Sigmoid colon (tissue), 4 donors: ENCODE measurements around the gene FAM50B.

Experiments
- EP300 ChIP-seq, 4 donors: sonication (generic); formaldehyde crosslinking; IDR thresholded peaks; one replicate each; pipeline ENCODE4 v1.6.1; 2017; ENCODE audit warnings: antibody characterized with exemption in 4 of 4
- POLR2A ChIP-seq, 2 donors: fragments of 450-650 bp; IDR thresholded peaks; one replicate each; pipeline ENCODE4 v1.6.1; 2016; ENCODE audit warnings: antibody characterized with exemption in 2 of 2, mild to moderate bottlenecking in 2 of 2, moderate library complexity in 2 of 2
- POLR2AphosphoS5 ChIP-seq, 4 donors: sonication (generic); formaldehyde crosslinking; IDR thresholded peaks; one replicate each; pipeline ENCODE4 v1.6.1; 2017; ENCODE audit warnings: antibody characterized with exemption in 4 of 4
- TF ChIP-seq, protein P1 (sequence below), 4 experiments: fragments of 450-650 bp in 3 of 4; fragments of 200-600 bp in 1 of 4; IDR thresholded peaks; one replicate each; pipeline ENCODE4 v1.5.1; 2016 to 2019; ENCODE audit warnings: antibody characterized with exemption in 4 of 4, mild to moderate bottlenecking in 3 of 4, moderate library complexity in 2 of 4

DNA sequence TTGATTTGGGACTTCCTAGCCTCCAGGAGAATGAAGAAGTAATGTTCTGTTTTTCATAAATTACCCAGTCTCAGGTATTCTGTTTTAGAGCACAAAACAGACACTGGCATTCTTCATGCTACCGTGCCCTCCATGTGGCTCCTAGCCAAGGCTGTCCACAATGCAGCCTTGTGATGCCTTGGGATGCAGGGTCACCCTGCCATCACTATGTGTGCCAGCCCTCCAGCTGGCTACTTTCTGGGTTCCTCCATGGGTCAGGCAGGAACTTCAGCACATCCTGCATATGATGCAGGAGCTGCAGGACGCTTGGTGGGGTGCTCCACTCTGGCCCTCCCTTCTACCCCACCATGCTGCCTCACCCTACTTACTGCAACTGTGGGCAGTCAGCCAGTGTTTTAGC is 38.0 kb upstream of the FAM50B start:
- TF ChIP-seq POLR2A (IDR thresholded peaks at IDR 0.05) (no peak), POLR2AphosphoS5 (IDR thresholded peaks at IDR 0.05) (no peak), EP300 (IDR thresholded peaks at IDR 0.05) (no peak)
- TF ChIP-seq, protein P1, sequence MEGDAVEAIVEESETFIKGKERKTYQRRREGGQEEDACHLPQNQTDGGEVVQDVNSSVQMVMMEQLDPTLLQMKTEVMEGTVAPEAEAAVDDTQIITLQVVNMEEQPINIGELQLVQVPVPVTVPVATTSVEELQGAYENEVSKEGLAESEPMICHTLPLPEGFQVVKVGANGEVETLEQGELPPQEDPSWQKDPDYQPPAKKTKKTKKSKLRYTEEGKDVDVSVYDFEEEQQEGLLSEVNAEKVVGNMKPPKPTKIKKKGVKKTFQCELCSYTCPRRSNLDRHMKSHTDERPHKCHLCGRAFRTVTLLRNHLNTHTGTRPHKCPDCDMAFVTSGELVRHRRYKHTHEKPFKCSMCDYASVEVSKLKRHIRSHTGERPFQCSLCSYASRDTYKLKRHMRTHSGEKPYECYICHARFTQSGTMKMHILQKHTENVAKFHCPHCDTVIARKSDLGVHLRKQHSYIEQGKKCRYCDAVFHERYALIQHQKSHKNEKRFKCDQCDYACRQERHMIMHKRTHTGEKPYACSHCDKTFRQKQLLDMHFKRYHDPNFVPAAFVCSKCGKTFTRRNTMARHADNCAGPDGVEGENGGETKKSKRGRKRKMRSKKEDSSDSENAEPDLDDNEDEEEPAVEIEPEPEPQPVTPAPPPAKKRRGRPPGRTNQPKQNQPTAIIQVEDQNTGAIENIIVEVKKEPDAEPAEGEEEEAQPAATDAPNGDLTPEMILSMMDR (IDR thresholded peaks at IDR 0.05), result no peak
